Dedifferentiated amniotic fluid mesenchymal stem cell (primary cell): ENCODE data around the gene VWC2L.

Experiments used
- DNase-seq: peaks from one replicate; pipeline ENCODE4 v3.0.0-alpha.2; 2016; ENCODE audit errors: extremely low spot score

The VWC2L gene

GRCh38 chr2:214410918-214411554 is at the start of gene VWC2L:
Gene VWC2L, plus strand, starts transcription at chr2:214411054. Its CDS starts 3,140 bp downstream, at chr2:214414194.
- DNase-seq: peak; percentile 81

- no peak for DNase-seq
Observed at GRCh38 chr2:214361116-214361515, 49.7 kb upstream of the VWC2L start.

DNA sequence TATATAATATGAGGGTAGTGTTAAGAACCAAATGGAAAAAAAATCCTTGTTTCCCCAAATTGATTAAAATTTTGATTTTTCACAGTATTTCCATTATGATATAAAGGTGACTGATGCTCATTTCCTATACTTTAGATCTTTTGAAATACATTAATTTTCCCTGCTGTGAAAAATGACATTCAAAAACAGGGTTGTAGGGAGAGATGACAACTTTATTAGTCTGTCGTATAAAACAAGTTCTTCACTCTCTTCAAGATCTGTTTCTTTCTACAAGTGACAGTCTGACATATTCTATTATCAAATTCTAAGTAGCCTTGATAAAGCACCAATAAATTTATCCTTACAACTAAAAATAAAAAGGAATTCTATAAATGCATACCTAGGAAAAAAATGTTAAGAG is 45.3 kb upstream of the VWC2L start:
- DNase-seq: no peak

DNA sequence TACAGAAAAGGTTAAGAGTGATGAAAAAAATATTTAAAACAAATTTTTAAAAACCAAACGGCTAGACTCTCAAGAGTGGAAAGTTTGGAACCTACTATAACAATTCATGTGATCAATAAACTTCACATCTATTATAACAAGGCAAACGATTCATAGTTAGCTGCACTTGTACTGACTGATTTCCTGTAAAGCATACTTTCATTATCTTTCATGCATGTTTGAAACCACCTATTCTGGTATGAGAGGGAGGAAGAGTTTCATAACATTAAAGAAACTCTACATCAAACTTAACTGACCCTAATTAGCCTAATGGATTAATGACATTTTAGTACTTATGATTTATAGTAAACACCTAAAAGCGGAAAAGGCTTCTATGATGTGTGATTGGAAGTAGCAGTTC is 43.7 kb upstream of the VWC2L start:
- DNase-seq: no peak

GRCh38 chr2:214376618-214377285 is 34.1 kb upstream of the VWC2L start:
- no peak for DNase-seq

DNA sequence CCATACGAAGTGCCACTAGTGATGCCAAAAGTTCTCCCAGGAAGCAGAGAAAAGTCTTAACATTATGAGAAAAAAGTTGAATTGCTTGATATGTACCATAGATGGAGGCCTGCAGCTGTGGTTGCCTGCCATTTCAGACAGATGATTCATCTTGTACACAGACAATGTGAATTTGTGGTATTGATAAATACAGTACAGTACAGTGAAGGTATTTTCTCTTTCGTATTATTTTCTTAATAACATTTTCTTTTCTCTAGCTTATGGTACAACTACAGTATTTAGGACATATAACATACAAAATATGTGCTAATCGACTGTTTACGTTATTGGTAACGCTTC is 33.6 kb upstream of the VWC2L start:
- DNase-seq: no peak

DNA sequence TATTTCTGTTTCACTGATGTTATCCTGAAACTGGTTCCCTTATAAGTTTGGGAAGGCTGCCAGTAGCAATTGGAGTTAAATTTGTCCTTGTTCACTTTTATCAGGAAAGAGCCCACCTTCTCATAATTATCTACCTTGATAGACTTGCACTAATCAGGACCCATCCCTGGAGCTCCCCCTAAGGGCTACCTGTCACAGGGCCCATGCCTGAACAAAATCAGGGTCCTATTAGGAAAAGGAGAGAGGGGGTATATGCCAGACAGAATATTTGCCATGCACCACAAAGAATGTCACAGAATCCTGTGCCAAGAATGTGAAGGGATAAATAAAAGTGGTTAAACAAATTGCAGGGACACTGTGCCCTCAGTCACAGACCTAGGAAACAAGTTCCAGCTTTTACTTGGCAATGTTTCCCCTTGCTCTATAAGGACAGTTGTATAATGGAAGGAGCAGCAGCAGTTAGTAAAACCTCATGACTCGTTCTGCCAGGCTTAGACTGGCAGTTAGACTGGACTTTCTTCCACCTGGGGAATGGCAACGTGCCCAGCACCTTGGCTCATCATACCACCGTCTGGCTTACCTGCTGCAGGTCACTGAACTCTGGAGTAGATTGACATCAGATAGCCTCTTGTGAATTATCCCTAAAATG is 32.3 kb upstream of the VWC2L start:
- no peak for DNase-seq

DNA sequence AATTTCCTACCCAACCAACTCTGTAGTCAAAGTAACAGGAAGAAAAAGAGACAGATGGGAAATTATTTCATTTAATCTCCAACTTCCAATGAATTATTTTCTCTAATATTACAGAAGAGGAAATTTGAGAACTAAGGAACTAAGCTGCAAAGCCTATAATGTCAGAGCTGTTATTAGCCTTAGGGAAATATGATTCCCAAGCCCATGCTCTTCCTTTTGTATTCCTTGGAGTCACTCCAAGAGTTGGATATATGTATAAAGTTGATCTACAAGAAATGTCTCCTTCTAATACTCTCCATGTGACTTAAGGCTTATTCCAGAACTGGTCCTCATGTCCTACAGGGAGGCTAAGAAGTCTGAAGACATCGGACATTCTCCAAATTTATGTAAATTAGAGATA is 31.6 kb upstream of the VWC2L start:
- no peak for DNase-seq

DNA sequence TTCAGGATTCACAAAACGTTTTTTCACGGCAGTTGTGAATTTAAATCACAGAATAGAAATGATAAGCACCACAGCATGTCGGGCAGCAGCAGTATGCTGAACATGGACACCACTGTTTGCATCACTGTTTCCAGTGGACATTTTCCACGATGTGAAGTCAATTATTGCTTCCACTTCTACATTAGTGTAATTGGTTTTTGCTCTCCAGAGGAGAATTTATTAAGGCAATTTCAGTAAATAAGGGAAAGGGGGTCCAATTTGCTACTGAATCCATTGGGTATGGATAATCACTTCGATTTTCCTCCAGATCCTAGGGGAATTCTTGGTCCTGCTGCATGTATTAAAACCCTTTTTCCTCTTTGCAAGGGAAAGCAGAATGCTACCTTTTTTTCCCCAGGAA is 30.2 kb upstream of the VWC2L start:
- no peak for DNase-seq

DNA sequence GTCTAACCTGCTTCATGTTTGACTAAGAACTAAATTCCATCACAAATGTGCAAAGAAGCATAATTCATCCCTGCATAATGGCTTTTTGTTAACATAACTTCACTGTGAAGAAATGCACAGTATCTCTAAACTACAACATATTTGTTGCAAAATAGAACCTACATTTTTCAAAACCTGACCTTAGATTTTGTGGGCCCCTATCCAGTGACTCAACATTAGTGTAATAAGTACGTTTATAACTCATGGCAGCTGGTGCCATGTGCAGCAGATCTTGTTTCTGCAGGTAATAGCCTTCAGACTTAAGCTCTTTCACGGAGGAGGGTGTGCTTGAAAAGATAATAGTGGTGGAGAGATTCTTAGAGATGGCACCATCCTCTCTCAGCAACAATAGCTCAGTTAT is 28.6 kb upstream of the VWC2L start:
- no peak for DNase-seq

GRCh38 chr2:214386720-214387119 is 24.1 kb upstream of the VWC2L start:
- no peak for DNase-seq

DNA sequence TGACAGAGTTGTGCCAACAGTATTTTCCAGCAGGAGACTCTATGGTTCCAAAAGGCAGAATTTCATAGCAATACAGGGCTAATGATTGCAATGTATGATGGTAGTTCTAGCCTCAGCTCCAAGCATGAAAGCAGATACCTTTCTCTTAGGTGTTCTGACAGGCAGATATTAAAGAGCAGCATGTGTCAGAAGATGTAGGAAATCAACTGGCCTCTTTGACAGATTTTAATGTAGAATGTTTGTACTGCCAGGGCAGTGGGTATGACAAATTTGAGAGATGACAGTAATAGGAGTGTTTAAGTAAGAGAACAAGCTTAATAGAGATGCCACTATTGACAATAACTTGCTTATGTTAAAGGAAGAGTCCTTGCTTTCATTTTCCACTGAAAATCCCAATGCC is 21.5 kb upstream of the VWC2L start:
- no peak for DNase-seq

GRCh38 chr2:214393796-214394195 is 17.1 kb upstream of the VWC2L start:
- no peak for DNase-seq

DNA sequence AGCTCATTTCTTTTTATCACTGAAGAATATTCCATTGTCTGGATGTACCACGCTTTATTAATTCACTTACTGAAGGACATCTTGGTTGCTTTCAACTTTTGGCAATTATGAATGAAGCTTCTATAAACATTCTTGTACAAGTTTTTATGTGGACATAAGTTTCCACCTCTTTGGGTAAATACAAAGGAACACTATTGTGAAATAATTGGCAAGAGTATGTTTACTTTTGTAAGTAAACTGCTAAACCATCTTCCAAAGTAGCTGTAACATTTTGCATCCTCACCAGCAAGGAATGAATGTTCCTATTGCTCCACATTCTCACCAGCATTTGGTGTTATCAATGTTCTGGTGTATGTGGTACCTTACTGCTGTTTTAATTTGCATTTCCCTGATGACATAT is 15.8 kb upstream of the VWC2L start:
- no peak for DNase-seq

- no peak for DNase-seq
Observed at GRCh38 chr2:214401580-214401979, 9.3 kb upstream of the VWC2L start.

DNA sequence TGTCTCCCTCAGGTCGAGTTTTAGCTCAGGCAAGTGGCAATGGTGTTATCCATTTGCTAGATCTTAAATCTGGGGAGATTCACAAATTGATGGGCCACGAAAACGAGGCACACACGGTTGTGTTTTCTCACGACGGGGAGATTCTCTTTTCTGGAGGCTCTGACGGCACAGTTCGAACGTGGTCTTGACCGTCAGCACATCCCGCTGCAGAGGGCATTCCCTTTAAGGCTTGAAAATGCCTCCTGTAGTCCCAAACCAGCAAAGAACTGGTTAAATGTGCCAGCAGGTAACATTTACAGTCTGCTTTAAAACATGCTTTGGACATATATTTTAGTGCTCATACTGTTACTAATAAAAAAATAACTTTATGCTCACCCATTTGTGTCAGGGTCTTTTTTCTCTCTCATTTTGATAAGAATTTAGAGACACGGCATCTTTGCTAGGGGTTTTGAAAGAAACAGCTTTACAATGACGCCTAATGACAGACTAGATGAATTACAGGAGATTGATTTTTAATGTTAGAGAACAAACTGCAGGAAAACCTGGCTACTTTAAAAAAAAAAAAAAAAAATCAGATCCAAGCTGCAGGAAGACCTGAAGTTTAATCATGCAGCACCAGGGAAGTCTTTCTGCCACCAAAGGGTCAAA is 602 bp upstream of the VWC2L start:
- no peak for DNase-seq

- no peak for DNase-seq
Observed at GRCh38 chr2:214412679-214413078, 1.8 kb downstream of the VWC2L start.

- DNase-seq: no peak
Observed at GRCh38 chr2:214436470-214436869, 25.6 kb downstream of the VWC2L start.

- no peak for DNase-seq
Observed at GRCh38 chr2:214450118-214450894, 39.5 kb downstream of the VWC2L start.

DNA sequence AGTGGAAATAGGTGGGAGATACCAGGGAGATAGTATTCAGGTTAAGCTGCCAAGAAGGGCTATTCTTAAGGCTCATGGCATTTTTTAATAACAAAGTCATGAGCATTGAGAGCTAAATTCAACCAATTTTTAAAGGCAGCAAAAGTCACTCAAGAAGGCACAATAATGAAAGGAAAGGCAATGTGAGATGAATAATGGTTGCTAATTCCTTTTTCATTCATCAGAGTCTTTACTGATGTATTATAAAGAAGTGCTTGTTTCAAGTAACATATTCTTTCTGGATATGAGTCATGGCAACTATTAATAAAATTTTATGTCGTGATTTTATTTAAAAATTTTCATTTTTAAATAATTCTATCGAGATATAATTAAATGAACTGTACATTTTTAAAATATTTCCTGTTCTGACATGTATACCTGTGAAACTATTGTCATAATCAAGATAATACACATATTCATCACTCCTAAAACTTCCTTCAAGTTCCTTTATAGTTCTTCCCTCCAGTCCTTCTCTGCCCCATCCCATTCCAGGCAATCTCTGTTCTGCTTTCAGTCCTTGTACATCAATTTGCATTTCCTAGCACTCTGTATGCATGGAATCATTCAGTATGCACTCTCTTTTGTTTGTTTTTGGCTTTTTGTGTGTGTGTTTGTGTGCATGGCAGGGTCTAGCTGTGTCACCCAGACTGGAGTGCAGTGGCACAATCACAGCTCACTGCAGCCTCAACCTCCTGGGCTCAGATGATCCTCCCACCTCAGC is 40.8 kb downstream of the VWC2L start:
- no peak for DNase-seq

- DNase-seq: peak; percentile 73
Observed at GRCh38 chr2:214465363-214466146, 54.7 kb downstream of the VWC2L start.
